Tibial artery (tissue), 4 donors: Measurements from ENCODE around the gene GALNT2.

Source experiments
- DNase-seq, 2 donors: peaks; one replicate each; pipeline ENCODE4 v3.0.0-alpha.2; 2019
- H3K27ac ChIP-seq, 2 donors: fragments of 200-600 bp; sonication (generic) in 1 of 2; 1 replicate in 1 of 2; 2 replicates in 1 of 2; pipeline ENCODE4 v1.5.1; 2018 to 2019; ENCODE audit warnings: mild to moderate bottlenecking in 1 of 2
- H3K27me3 ChIP-seq, 2 donors: fragments of 200-600 bp; sonication (generic) in 1 of 2; one replicate each; pipeline versions ENCODE4 v1.5.1 to v1.6.0; 2016 to 2019
- H3K36me3 ChIP-seq, 3 donors: fragments of 200-600 bp; sonication (generic) in 2 of 3; one replicate each; pipeline ENCODE4 v1.5.1; 2016 to 2019; ENCODE audit warnings: mild to moderate bottlenecking in 2 of 3
- H3K4me1 ChIP-seq, 4 donors: fragments of 200-600 bp; sonication (generic) in 2 of 4; 1 replicate in 3 of 4; 2 replicates in 1 of 4; pipeline ENCODE4 v1.5.1; 2016 to 2019
- H3K4me3 ChIP-seq, 2 donors: fragments of 200-600 bp; sonication (generic) in 1 of 2; 1 replicate in 1 of 2; 2 replicates in 1 of 2; pipeline ENCODE4 v1.5.1; 2018 to 2019; ENCODE audit warnings: mild to moderate bottlenecking in 2 of 2
- H3K9me3 ChIP-seq, 3 donors: fragments of 200-600 bp; sonication (generic) in 1 of 3; one replicate each; pipeline ENCODE4 v1.5.1; 2016 to 2019
- intact Hi-C: fragments of 100-400 bp; cut with DNase I; formaldehyde crosslinking; loops from one replicate; pipeline ENCODE4 v1.15.0; 2023; ENCODE audit warnings: low total_unique reads
- TF ChIP-seq, protein P1 (sequence below), 2 experiments: fragments of 200-600 bp in 1 of 2; fragments of 450-650 bp in 1 of 2; IDR thresholded peaks; one replicate each; pipeline ENCODE4 v1.5.1; 2017 to 2019; ENCODE audit warnings: antibody characterized with exemption in 2 of 2, mild to moderate bottlenecking in 1 of 2, moderate library complexity in 1 of 2

The GALNT2 gene

DNA sequence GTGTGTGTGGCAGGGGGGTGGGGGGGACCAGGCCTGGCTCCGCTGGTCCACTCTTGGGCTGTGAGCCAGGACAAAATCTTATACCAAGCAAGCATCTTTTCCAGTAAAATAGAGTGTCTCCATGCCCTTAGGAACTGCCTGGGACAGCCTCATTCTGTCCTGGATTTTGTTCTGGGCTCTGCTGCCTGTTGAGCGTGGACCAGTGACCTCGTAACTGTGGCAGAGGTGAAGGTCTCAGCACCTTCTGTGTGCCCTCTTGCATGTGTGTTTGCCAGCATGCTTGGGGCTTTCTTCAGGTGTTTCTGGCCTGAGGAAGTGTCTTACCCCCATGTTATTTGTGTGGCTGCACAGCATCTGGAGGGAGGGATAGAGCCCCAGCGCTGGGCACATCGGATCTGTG is 45.7 kb downstream of the GALNT2 start:
- no peak for DNase-seq

DNA sequence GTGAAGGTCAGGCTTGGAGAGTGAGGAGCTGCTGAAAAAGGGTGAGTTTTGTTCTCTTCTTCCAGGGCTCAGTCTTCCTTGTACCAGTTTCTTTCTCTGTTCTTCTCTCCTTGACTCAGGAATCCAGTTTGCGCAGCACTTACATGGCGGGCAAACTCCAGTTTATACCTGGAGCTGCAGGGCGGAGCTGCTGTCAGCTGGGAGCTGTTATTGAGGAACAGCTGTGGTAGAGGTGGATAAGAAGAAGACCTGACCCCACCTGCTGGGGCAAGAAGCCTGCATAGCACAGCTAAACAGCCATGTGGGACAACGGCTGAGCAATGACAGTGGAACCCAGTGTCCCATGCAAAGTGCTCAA is 46.2 kb downstream of the GALNT2 start:
- intact Hi-C loops, result no loop called here
- peak overlapping the region; percentile 67 to 71 for H3K27ac ChIP-seq

More for the DNA sequence above, 45.7 kb downstream of the GALNT2 start:
- Histone ChIP-seq H3K4me1 (peaks cover 0 to 37% (median 23%) of the 10 kb centered on the region in 4 donors), H3K4me3 (no peak overlapping the region), H3K27ac (peak overlapping the region; percentile 67 to 71), H3K36me3 (no peaks in the 10 kb centered on the region), H3K9me3 (no peaks in the 10 kb centered on the region), H3K27me3 (no peaks in the 10 kb centered on the region)
- TF ChIP-seq, protein P1, sequence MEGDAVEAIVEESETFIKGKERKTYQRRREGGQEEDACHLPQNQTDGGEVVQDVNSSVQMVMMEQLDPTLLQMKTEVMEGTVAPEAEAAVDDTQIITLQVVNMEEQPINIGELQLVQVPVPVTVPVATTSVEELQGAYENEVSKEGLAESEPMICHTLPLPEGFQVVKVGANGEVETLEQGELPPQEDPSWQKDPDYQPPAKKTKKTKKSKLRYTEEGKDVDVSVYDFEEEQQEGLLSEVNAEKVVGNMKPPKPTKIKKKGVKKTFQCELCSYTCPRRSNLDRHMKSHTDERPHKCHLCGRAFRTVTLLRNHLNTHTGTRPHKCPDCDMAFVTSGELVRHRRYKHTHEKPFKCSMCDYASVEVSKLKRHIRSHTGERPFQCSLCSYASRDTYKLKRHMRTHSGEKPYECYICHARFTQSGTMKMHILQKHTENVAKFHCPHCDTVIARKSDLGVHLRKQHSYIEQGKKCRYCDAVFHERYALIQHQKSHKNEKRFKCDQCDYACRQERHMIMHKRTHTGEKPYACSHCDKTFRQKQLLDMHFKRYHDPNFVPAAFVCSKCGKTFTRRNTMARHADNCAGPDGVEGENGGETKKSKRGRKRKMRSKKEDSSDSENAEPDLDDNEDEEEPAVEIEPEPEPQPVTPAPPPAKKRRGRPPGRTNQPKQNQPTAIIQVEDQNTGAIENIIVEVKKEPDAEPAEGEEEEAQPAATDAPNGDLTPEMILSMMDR (IDR thresholded peaks at IDR 0.05), result no peak
- intact Hi-C loops, result no loop called here

DNA sequence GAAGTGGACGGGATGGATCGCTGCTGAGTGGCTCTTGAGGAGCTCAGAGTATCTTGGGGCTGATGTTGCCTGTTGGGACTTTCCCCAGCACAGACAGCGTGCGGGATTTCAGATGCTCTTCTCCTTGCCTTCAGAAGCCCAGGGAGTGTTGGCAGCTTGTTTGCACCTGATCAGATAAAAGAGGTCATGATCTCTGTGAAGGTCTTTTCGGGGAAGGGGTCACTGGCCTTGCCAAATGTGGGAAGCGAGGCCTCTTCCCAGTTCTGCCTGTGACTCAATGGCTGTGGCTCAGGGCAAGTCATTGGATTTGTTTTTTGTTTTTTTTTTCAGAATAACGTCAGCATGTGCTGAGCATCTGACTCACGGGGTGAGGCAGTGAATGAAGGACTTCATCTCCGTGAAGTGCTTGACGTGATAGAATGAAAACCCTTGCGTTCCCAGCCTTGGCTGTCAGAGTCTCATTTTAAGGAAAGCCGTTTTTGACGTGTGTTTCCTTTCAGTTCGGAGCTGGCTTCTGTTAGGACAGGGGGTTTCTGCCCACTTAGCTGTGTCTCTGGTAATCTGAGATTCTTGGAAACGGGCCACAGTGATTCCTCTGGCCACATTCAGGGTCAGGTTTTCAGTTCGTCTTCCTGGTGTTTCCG is 46.7 kb downstream of the GALNT2 start:
- Histone ChIP-seq H3K27me3 (no peaks in the 10 kb centered on the region), H3K4me3 (peak overlapping the region in 1 of 2 donors; percentile 2), H3K4me1 (peaks cover 0 to 37% (median 22%) of the 10 kb centered on the region in 4 donors), H3K27ac (peak overlapping the region; percentile 67 to 71), H3K36me3 (no peaks in the 10 kb centered on the region), H3K9me3 (no peaks in the 10 kb centered on the region)
- DNase-seq, result peak; percentile 48 to 77
- intact Hi-C loops, result no loop called here
- TF ChIP-seq, protein P1 (IDR thresholded peaks at IDR 0.05), result no peak

More for the DNA sequence above, 46.2 kb downstream of the GALNT2 start:
- Histone ChIP-seq H3K4me1 (peaks cover 0 to 37% (median 23%) of the 10 kb centered on the region in 4 donors), H3K9me3 (no peaks in the 10 kb centered on the region), H3K36me3 (no peaks in the 10 kb centered on the region), H3K27me3 (no peaks in the 10 kb centered on the region), H3K4me3 (no peak overlapping the region)
- TF ChIP-seq, protein P1 (IDR thresholded peaks at IDR 0.05), result no peak
- DNase-seq, result no peak

DNA sequence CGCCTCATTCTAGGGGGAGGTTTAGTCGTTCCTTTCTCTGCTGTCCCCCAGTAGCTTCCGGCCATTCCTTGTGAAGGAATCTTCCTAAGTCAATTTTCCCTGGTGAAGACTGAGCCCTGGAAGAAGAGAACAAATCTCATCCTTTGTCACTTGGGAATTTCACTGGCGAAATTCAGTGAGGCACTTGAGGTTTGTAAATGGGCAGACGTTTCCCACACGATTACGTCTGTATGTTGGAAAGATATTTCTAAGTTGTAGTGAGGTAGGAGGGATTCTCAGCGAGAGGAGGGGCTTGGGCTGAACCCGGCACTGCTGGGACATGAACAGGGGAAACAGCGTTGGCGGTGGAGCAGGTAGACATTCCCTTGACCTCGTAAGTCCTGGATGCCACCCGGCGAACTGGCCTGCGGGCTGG is 47.2 kb downstream of the GALNT2 start:
- Histone ChIP-seq H3K9me3 (no peaks in the 10 kb centered on the region), H3K27me3 (no peaks in the 10 kb centered on the region), H3K27ac (peak overlapping the region; percentile 67 to 71), H3K36me3 (no peaks in the 10 kb centered on the region), H3K4me3 (peak overlapping the region in 1 of 2 donors; percentile 2), H3K4me1 (peaks cover 0 to 37% (median 20%) of the 10 kb centered on the region in 4 donors)
- TF ChIP-seq, protein P1 (IDR thresholded peaks at IDR 0.05), result no peak
- intact Hi-C loops, result no loop called here
- no peak for DNase-seq

DNA sequence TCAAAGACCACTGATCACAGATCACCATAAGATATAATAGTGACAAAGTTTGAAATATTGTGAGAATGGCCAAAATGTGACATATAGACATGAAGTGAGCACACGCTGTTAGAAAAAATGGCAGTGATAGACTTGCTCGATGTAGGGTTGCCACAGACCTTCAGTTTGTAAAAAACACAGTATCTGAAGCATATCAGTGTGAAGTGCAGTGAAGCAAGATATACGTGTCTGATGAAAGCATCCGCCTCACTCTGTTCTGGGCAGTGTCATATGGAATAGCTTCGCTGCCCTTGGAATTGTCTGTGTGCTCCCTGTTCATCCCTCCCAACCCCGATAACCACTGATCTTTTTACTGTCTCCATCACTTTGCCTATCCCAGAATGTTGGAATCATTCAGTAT is 50.7 kb downstream of the GALNT2 start:
- TF ChIP-seq, protein P1 (IDR thresholded peaks at IDR 0.05), result no peak
- Histone ChIP-seq H3K4me1 (peaks cover 0 to 24% (median 12%) of the 10 kb centered on the region in 4 donors), H3K36me3 (peaks cover 0 to 10% (median 0%) of the 10 kb centered on the region in 3 donors), H3K4me3 (no peak overlapping the region), H3K9me3 (no peaks in the 10 kb centered on the region), H3K27me3 (no peaks in the 10 kb centered on the region), H3K27ac (no peak overlapping the region)
- intact Hi-C loops, result no loop called here
- no peak for DNase-seq
